ENCODE data around the gene GAMT.

DNA sequence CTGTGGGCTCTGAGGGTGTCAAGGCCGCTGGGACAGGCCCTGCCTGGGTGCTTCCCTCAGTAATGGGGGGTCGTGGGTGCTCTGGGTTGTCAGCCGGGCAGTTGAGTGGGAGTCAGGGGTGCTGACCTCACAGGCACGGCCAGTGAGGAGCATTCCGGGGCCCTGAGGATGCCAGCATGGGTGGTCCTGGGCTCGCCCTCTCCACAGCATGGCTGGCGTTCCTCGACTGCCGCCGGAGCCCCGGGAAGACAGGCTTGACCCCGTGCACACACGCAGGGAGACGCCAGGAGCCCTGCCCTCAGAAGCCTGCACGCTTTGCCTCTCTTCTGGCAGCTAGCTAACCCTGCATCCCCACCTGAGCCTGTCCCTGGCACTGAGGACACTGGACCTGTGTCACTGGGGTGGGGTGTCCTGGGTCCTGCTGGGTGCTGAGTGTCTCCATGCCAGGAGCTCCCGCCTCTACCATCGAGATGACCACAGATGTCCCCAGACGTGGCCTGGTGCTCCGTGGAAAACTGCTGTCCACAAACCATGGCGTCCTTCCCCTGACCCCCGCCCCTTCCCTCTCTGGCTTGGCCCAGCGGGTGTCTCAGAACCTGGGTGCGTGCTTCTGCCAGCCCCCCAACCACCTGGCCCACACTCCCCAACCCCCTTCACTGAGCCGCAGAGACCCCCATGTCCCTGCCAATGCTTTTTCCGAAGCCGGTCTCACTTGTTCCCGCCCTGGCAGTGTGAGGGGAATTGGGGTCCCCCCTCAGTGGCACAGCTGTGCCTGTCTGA is 22.0 kb downstream of the GAMT start:
- no peak for TF ChIP-seq POLR2A (IDR thresholded peaks at IDR 0.05)
- TF ChIP-seq, protein P1, sequence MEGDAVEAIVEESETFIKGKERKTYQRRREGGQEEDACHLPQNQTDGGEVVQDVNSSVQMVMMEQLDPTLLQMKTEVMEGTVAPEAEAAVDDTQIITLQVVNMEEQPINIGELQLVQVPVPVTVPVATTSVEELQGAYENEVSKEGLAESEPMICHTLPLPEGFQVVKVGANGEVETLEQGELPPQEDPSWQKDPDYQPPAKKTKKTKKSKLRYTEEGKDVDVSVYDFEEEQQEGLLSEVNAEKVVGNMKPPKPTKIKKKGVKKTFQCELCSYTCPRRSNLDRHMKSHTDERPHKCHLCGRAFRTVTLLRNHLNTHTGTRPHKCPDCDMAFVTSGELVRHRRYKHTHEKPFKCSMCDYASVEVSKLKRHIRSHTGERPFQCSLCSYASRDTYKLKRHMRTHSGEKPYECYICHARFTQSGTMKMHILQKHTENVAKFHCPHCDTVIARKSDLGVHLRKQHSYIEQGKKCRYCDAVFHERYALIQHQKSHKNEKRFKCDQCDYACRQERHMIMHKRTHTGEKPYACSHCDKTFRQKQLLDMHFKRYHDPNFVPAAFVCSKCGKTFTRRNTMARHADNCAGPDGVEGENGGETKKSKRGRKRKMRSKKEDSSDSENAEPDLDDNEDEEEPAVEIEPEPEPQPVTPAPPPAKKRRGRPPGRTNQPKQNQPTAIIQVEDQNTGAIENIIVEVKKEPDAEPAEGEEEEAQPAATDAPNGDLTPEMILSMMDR (IDR thresholded peaks at IDR 0.05): no peak
